Measurements from ENCODE around the gene NCKAP5.

The NCKAP5 gene

GRCh38 chr2:132669908-132670495, 898.3 kb downstream of the NCKAP5 start, which contains the start of gene LYPD1:
TSS of gene LYPD1 (minus strand) at chr2:132670205. CDS start at chr2:132669932, 273 bp downstream.
- TF ChIP-seq CTCF (IDR thresholded peaks at IDR 0.05; ENCODE audit: control insufficient read depth, insufficient read depth, low read depth, low read length, missing control alignments) = no peak

GRCh38 chr2:132668987-132669907, 899.0 kb downstream of the NCKAP5 start:
- H3K4me3 ChIP-seq (ENCODE audit: control insufficient read depth, low read depth, low read length) = peak overlapping the region; percentile 65
- TF ChIP-seq CTCF (IDR thresholded peaks at IDR 0.05; ENCODE audit: control insufficient read depth, insufficient read depth, low read depth, low read length, missing control alignments) = peak; percentile 21
- DNase-seq (ENCODE audit: low read depth) = no peak

More at GRCh38 chr2:132669908-132670495, 898.3 kb downstream of the NCKAP5 start, which contains the start of gene LYPD1:
- no peak for DNase-seq (ENCODE audit: low read depth)
- H3K4me3 ChIP-seq (ENCODE audit: control insufficient read depth, low read depth, low read length) = peak within 1 kb of the TSS; percentile 65

GRCh38 chr2:132668189-132668823, 900.0 kb downstream of the NCKAP5 start:
- no peak for DNase-seq (ENCODE audit: low read depth)
- peak; percentile 23 for TF ChIP-seq CTCF (IDR thresholded peaks at IDR 0.05; ENCODE audit: control insufficient read depth, insufficient read depth, low read depth, low read length, missing control alignments)
- H3K4me3 ChIP-seq (ENCODE audit: control insufficient read depth, low read depth, low read length) = peak overlapping the region; percentile 65

- TF ChIP-seq CTCF (IDR thresholded peaks at IDR 0.05; ENCODE audit: control insufficient read depth, insufficient read depth, low read depth, low read length, missing control alignments) = no peak
- no peak overlapping the region for H3K4me3 ChIP-seq (ENCODE audit: control insufficient read depth, low read depth, low read length)
- no peak for DNase-seq (ENCODE audit: low read depth)
Measured at GRCh38 chr2:132667706-132668105, 900.6 kb downstream of the NCKAP5 start.

GRCh38 chr2:132665401-132666140, 902.7 kb downstream of the NCKAP5 start:
- no peak for DNase-seq (ENCODE audit: low read depth)
- no peak for TF ChIP-seq CTCF (IDR thresholded peaks at IDR 0.05; ENCODE audit: control insufficient read depth, insufficient read depth, low read depth, low read length, missing control alignments)
- no peak overlapping the region for H3K4me3 ChIP-seq (ENCODE audit: control insufficient read depth, low read depth, low read length)

GRCh38 chr2:132664096-132664495, 904.2 kb downstream of the NCKAP5 start:
- DNase-seq (ENCODE audit: low read depth) = no peak
- TF ChIP-seq CTCF (IDR thresholded peaks at IDR 0.05; ENCODE audit: control insufficient read depth, insufficient read depth, low read depth, low read length, missing control alignments) = no peak
- no peak overlapping the region for H3K4me3 ChIP-seq (ENCODE audit: control insufficient read depth, low read depth, low read length)
